Measurements from ENCODE around the gene THUMPD2.

The THUMPD2 gene

DNA sequence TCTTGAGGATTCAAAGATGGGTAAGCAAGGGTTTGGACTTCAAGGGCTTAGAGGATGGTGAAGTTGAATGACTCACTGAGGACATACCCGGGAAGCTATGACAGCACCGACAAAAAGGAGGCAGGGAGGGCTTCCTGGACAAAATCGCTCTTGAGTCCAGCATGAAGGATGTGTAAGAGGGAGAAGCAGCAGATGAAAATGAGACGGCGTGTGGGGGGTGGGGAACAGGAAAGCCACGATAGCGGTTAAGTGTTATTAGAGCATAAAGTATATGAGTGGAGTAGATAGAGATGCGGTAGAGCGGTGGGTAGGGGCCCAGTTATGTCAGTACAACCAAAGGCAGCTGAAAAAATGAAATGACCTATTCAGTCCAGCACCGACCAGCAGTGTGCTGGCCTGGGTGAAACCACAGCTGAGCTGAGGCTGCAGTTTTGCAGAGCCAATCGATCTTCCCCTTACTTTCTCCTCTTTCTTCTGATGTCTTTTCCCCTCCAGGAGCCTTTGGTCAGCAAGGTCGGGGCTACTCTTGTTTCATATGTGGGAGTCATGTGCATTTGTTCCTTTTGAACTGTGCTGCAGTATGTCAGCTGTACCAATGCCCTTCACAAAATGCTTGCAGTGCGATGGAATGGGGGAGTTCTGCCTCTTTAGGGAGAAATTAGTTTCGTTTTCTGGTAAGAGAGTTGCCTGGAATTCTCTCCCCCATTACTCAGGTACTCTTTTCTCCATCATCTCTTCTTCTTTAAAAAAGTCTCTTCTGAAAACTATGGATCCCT lies 2.0 kb upstream of the THUMPD2 start:
- DNase-seq (ENCODE audit: low read depth, low spot score): no peak
- H3K4me3 ChIP-seq (ENCODE audit: low read depth, low read length): no peak overlapping the region
- TF ChIP-seq, protein P1, sequence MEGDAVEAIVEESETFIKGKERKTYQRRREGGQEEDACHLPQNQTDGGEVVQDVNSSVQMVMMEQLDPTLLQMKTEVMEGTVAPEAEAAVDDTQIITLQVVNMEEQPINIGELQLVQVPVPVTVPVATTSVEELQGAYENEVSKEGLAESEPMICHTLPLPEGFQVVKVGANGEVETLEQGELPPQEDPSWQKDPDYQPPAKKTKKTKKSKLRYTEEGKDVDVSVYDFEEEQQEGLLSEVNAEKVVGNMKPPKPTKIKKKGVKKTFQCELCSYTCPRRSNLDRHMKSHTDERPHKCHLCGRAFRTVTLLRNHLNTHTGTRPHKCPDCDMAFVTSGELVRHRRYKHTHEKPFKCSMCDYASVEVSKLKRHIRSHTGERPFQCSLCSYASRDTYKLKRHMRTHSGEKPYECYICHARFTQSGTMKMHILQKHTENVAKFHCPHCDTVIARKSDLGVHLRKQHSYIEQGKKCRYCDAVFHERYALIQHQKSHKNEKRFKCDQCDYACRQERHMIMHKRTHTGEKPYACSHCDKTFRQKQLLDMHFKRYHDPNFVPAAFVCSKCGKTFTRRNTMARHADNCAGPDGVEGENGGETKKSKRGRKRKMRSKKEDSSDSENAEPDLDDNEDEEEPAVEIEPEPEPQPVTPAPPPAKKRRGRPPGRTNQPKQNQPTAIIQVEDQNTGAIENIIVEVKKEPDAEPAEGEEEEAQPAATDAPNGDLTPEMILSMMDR (IDR thresholded peaks at IDR 0.05; ENCODE audit: insufficient read depth, low read length, missing control alignments): no peak
- CTCF ChIA-PET: no interaction called here
- POLR2A ChIA-PET: no interaction called here

DNA sequence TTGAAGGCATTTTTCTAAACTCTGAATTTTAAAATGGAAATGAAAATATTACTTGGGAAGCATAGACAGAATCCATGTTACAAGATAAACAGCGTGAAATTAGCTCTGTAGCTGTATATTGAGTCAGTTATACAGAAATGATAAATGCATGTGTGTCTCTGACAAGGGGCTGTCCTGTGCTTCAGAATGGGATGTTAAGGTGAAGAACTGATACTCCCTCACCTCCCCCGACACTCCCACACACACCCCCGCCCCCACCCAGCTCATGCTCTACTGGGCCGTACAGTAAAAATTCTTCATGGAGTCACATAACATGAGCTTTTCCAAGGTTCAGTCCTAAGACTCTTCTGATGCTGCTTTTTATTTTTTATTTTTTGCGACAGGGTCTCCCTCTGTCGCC lies 869 bp upstream of the THUMPD2 start:
- ChIA-PET CTCF (no interaction called here), POLR2A (no interaction called here)
- H3K4me3 ChIP-seq (ENCODE audit: low read depth, low read length): no peak overlapping the region
- TF ChIP-seq, protein P1 (IDR thresholded peaks at IDR 0.05; ENCODE audit: insufficient read depth, low read length, missing control alignments): no peak
- DNase-seq (ENCODE audit: low read depth, low spot score): no peak

DNA sequence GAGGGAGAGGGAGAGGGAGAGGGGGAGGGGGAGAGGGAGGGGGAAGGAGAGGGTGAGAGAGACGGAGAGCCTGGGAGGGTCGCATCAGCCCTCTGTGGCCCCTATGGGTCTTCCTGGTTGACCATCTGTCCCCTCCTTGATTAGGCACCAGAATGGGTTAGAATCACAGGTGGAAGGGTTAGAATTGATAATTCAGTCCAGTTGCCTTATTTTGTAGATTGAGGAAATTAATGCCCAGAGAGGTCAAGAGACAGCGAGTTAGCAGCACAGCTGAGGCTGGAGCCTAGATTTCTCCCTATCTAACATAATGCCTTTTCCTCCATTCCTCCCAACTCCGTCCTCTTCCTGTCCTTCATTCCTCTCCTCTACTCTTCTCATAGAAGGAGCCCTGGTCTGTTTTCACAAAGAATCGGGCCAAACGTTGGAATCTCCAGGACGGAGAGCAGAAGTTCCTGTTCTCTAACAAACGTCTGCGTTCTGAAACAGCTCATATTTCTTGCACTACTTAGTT lies 338 bp upstream of the THUMPD2 start:
- DNase-seq (ENCODE audit: low read depth, low spot score): no peak
- ChIA-PET CTCF (no interaction called here), POLR2A (no interaction called here)
- TF ChIP-seq, protein P1 (IDR thresholded peaks at IDR 0.05; ENCODE audit: insufficient read depth, low read length, missing control alignments): no peak
- peak overlapping the region; percentile 77 for H3K4me3 ChIP-seq (ENCODE audit: low read depth, low read length)

DNA sequence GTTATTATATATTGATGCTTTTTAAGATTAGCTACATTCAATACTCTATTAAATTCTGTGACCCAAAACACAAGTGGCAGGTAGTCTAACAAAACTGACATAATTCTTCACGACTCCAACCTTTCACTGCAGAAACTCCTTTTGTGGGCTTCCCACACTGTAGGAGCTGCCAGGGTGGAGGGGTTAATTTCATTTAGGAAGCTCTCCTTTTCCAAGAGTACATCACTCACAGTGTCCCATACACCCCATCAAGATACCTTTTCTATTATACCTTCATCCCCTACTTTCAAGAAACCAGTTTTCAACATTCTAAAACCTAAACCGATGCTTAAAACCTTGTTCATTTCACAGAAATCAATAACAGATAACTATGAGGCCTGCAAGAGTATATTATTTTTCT lies 825 bp downstream of the THUMPD2 start:
- H3K4me3 ChIP-seq (ENCODE audit: low read depth, low read length): peak overlapping the region; percentile 77
- POLR2A ChIA-PET: no interaction called here
- TF ChIP-seq, protein P1 (IDR thresholded peaks at IDR 0.05; ENCODE audit: insufficient read depth, low read length, missing control alignments): no peak
- no peak for DNase-seq (ENCODE audit: low read depth, low spot score)
- CTCF ChIA-PET: interaction anchor here (1.0 kb wide), 1 partner anchor 74 kb away, joined by 3 read pairs; no protein-coding TSS in a partner anchor

DNA sequence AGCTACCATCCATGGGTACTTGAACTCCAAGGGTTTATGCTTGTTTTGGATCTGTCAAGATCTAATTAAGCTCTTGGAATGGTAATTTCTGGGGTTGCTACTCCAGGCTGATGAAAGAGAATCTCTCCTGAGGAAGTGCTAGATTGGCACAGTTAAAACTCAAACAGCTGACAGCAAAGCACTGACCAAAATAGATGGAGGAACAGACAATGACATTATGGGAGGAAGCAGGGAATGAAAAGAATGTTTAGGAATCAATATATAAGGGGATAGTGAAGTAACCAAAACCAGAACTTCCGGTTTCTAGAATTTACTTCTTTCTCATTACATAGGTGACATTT lies 6.3 kb downstream of the THUMPD2 start:
- H3K4me3 ChIP-seq (ENCODE audit: low read depth, low read length): no peak overlapping the region
- ChIA-PET POLR2A (no interaction called here), CTCF (no interaction called here)
- TF ChIP-seq, protein P1 (IDR thresholded peaks at IDR 0.05; ENCODE audit: insufficient read depth, low read length, missing control alignments): no peak
- DNase-seq (ENCODE audit: low read depth, low spot score): no peak

DNA sequence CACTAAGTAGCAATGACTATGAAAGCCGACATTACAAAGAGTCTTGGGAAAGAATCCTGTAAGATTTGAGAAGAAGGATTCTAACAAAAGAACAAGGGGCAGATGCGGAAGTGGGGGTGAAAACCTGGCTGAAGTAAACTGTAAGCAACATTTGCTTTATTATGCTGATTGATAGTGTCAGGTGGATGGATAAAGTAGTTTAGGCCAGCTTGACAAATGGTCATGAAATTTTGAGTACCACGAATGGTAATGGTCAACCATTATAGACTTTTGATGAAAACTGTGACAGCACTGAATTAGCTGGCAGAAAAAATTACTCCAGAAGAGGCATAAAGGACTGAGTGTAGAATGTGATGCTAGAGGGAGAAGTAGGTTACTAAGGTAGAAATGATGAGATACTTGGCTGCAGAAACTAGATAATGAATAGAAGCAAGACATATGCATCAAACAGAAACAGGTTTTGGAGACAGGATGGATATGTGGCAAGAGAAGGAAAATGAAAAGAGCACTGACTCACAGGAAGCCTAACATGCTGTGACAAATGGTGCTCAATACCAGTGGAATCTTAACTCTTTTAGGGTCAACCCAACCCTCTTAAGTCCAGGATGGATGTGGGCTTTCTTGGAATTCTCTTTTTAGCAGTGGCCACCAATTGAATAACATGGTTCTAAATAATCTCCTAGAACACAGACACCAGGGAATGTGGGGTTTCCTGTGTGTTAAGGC lies 6.8 kb downstream of the THUMPD2 start:
- peak; percentile 44 for DNase-seq (ENCODE audit: low read depth, low spot score)
- TF ChIP-seq, protein P1 (IDR thresholded peaks at IDR 0.05; ENCODE audit: insufficient read depth, low read length, missing control alignments): no peak
- H3K4me3 ChIP-seq (ENCODE audit: low read depth, low read length): no peak overlapping the region
- ChIA-PET CTCF (interaction anchor here (0.8 kb wide), 1 partner anchor 11 kb away, joined by 3 read pairs; no protein-coding TSS in a partner anchor), POLR2A (no interaction called here)
